ENCODE data around the gene TENM4. TPM values are rescaled to one million over a fixed set of nuclear protein-coding genes. Genes with fewer than 3 reads are reported as not detected.

Gene TENM4
- total and polyA plus RNA-seq, 10 of the 15 experiments (the other 5 are each of a cell fraction or from before 2014, with no cell fraction given), result 0.03 to 0.12 (median 0.06) TPM; not detected in 7

- no peaks in the 10 kb centered on the region for H3K9me3 ChIP-seq (replicated peaks; ENCODE audit: control insufficient read depth, insufficient read depth, low read length)
- H3K4me1 ChIP-seq (ENCODE audit: control insufficient read depth, insufficient read depth, low read length), result no peaks in the 10 kb centered on the region
- SMC1A ChIA-PET (ENCODE audit: uncharacterized antibody, unreplicated experiment), result no interaction called here
- no peaks in the 10 kb centered on the region; a peak in 2 of 4 replicates for H3K27me3 ChIP-seq (replicated peaks in 1 of 2; ENCODE audit: control insufficient read depth in 2 of 2, insufficient read depth in 2 of 2, low read length in 1 of 2)
- no peak overlapping the region for H2AFZ ChIP-seq (ENCODE audit: control insufficient read depth, low read depth, low read length)
- RAD21 ChIA-PET (ENCODE audit: unreplicated experiment), result no interaction called here
- H4K20me1 ChIP-seq (ENCODE audit: control insufficient read depth, insufficient read depth), result no peaks in the 10 kb centered on the region
- in situ Hi-C loops (cut with MboI), result no loop called here
- no peak for FAIRE-seq
- CTCF ChIA-PET, result interaction anchor here (0.7 kb wide), 1 partner anchor 259 kb away, joined by 3 read pairs; no protein-coding TSS in a partner anchor
- no peak overlapping the region for H3K4me2 ChIP-seq (ENCODE audit: control insufficient read depth, insufficient read depth)
- 29% methylated on average over 4 of the region's 4 CpGs for WGBS (ENCODE audit: insufficient coverage, insufficient replicate concordance, low lambda C conversion rate, missing lambda C conversion rate)
- BruUV-seq (replicated peaks), result no TSS peak
- DNase-seq (ENCODE audit: low read depth, low spot score), result no peak
- H3K36me3 ChIP-seq (ENCODE audit: control insufficient read depth in 2 of 2, insufficient read depth in 2 of 2, low read length in 1 of 2), result no peaks in the 10 kb centered on the region
- POLR2A ChIA-PET, result no interaction called here
- intact Hi-C loops (cut with micrococcal nuclease; ENCODE audit: unreplicated experiment), result no loop called here
- H3K9ac ChIP-seq (ENCODE audit: control insufficient read depth, insufficient read depth, low read length), result no peak overlapping the region
- H3K4me3 ChIP-seq, result no peak overlapping the region
- no peak overlapping the region for H3K27ac ChIP-seq (ENCODE audit: control insufficient read depth, insufficient read depth)
- no peak for ATAC-seq
- no peaks in the 10 kb centered on the region for H3K79me2 ChIP-seq (ENCODE audit: control insufficient read depth, insufficient read depth, low read length)
- no peak for TF ChIP-seq IRF3 (IDR thresholded peaks at IDR 0.05)
- TF ChIP-seq STAT3 (IDR thresholded peaks at IDR 0.05; ENCODE audit: low read depth, low read length), result no peak
These were observed 497.0 kb downstream of the TENM4 start for GRCh38 chr11:78943841-78944240.

- ChIA-PET POLR2A (no interaction called here), RAD21 (ENCODE audit: unreplicated experiment) (no interaction called here), SMC1A (ENCODE audit: uncharacterized antibody, unreplicated experiment) (no interaction called here), CTCF (interaction anchor here (0.6 kb wide), 1 partner anchor 1188 kb away, joined by 3 read pairs; no protein-coding TSS in a partner anchor)
- intact Hi-C loops (cut with micrococcal nuclease; ENCODE audit: unreplicated experiment) (no loop called here), in situ Hi-C loops (cut with MboI) (no loop called here)
- H3K4me3 ChIP-seq, result no peak overlapping the region
- H3K36me3 ChIP-seq (ENCODE audit: control insufficient read depth in 2 of 2, insufficient read depth in 2 of 2, low read length in 1 of 2), result no peaks in the 10 kb centered on the region
- no peaks in the 10 kb centered on the region for H4K20me1 ChIP-seq (ENCODE audit: control insufficient read depth, insufficient read depth)
- H3K4me2 ChIP-seq (ENCODE audit: control insufficient read depth, insufficient read depth), result no peak overlapping the region
- H3K27ac ChIP-seq (ENCODE audit: control insufficient read depth, insufficient read depth), result no peak overlapping the region
- H3K9ac ChIP-seq (ENCODE audit: control insufficient read depth, insufficient read depth, low read length), result no peak overlapping the region
- H3K9me3 ChIP-seq (replicated peaks; ENCODE audit: control insufficient read depth, insufficient read depth, low read length), result no peaks in the 10 kb centered on the region
- no peak for DNase-seq (ENCODE audit: low read depth, low spot score)
- no peaks in the 10 kb centered on the region for H3K79me2 ChIP-seq (ENCODE audit: control insufficient read depth, insufficient read depth, low read length)
- ATAC-seq, result no peak
- no peaks in the 10 kb centered on the region; a peak in 2 of 4 replicates for H3K27me3 ChIP-seq (replicated peaks in 1 of 2; ENCODE audit: control insufficient read depth in 2 of 2, insufficient read depth in 2 of 2, low read length in 1 of 2)
- FAIRE-seq, result no peak
- H2AFZ ChIP-seq (ENCODE audit: control insufficient read depth, low read depth, low read length), result no peak overlapping the region
- BruUV-seq (replicated peaks), result no TSS peak
- WGBS (ENCODE audit: insufficient coverage, insufficient replicate concordance, low lambda C conversion rate, missing lambda C conversion rate), result 27% methylated on average over 3 of the region's 3 CpGs
- no peaks in the 10 kb centered on the region for H3K4me1 ChIP-seq (ENCODE audit: control insufficient read depth, insufficient read depth, low read length)
- no peak for TF ChIP-seq KDM1A (IDR thresholded peaks at IDR 0.05; ENCODE audit: borderline replicate concordance)
- TF ChIP-seq NFIC (IDR thresholded peaks at IDR 0.05; ENCODE audit: low read depth, low read length), result no peak
- TF ChIP-seq RFX5 (IDR thresholded peaks at IDR 0.05; ENCODE audit: low read depth, low read length), result no peak
- no peak for TF ChIP-seq ZBTB4 (CRISPR knock-in tag; IDR thresholded peaks at IDR 0.05)
- no peak for TF ChIP-seq PBX3 (IDR thresholded peaks at IDR 0.05; ENCODE audit: insufficient replicate concordance, low read depth, low read length)
- TF ChIP-seq USF1 (IDR thresholded peaks at IDR 0.05; ENCODE audit: borderline replicate concordance, extremely low read length, insufficient read depth, low read depth, low read length), result no peak
- TF ChIP-seq SREBF1 (IDR thresholded peaks at IDR 0.05; ENCODE audit: low read length), result no peak
- TF ChIP-seq YY1 (IDR thresholded peaks at IDR 0.05; ENCODE audit: low read depth, low read length), result no peak
- TF ChIP-seq JUND (IDR thresholded peaks at IDR 0.05; ENCODE audit: low read depth, low read length), result no peak
- TF ChIP-seq HDGF (IDR thresholded peaks at IDR 0.05), result no peak
These were observed 497.7 kb downstream of the TENM4 start for GRCh38 chr11:78943154-78943553.
